ENCODE measurements around the gene FHAD1.

FHAD1 gene

GRCh38 chr1:15402809-15403450 is 155.9 kb downstream of the FHAD1 start:
- peak; percentile 39 for DNase-seq (ENCODE audit: low read depth, low spot score)
- H3K4me3 ChIP-seq (ENCODE audit: low read length) = no peak overlapping the region

GRCh38 chr1:15403962-15404580 is 157.0 kb downstream of the FHAD1 start:
- no peak overlapping the region for H3K4me3 ChIP-seq (ENCODE audit: low read length)
- no peak for DNase-seq (ENCODE audit: low read depth, low spot score)

- H3K4me3 ChIP-seq (ENCODE audit: low read length) = no peak overlapping the region
- DNase-seq (ENCODE audit: low read depth, low spot score) = no peak
Measured at GRCh38 chr1:15405106-15405850, 158.3 kb downstream of the FHAD1 start.

- DNase-seq (ENCODE audit: low read depth, low spot score) = no peak
- no peak overlapping the region for H3K4me3 ChIP-seq (ENCODE audit: low read length)
Measured at GRCh38 chr1:15406614-15407559, 159.9 kb downstream of the FHAD1 start.

GRCh38 chr1:15407580-15407979 is 160.6 kb downstream of the FHAD1 start:
- no peak for DNase-seq (ENCODE audit: low read depth, low spot score)
- no peak overlapping the region for H3K4me3 ChIP-seq (ENCODE audit: low read length)

- no peak for DNase-seq (ENCODE audit: low read depth, low spot score)
- H3K4me3 ChIP-seq (ENCODE audit: low read length) = peak overlapping the region; percentile 73
Measured at GRCh38 chr1:15408890-15409387, 161.9 kb downstream of the FHAD1 start.

- peak within 1 kb of the TSS; percentile 73 for H3K4me3 ChIP-seq (ENCODE audit: low read length)
- DNase-seq (ENCODE audit: low read depth, low spot score) = peak; percentile 72
Measured at GRCh38 chr1:15409388-15410222, 162.6 kb downstream of the FHAD1 start, which contains the start of gene EFHD2. TSS of gene EFHD2 (plus strand) at chr1:15409888. CDS start at chr1:15409972, 84 bp downstream.

GRCh38 chr1:15410223-15410883 is 163.3 kb downstream of the FHAD1 start:
- no peak for DNase-seq (ENCODE audit: low read depth, low spot score)
- H3K4me3 ChIP-seq (ENCODE audit: low read length) = peak overlapping the region; percentile 73

GRCh38 chr1:15410884-15411245 is 163.8 kb downstream of the FHAD1 start:
- peak overlapping the region; percentile 73 for H3K4me3 ChIP-seq (ENCODE audit: low read length)
- DNase-seq (ENCODE audit: low read depth, low spot score) = no peak

GRCh38 chr1:15411593-15412137 is 164.6 kb downstream of the FHAD1 start:
- H3K4me3 ChIP-seq (ENCODE audit: low read length) = peak overlapping the region; percentile 73
- no peak for DNase-seq (ENCODE audit: low read depth, low spot score)

GRCh38 chr1:15412175-15412800 is 165.3 kb downstream of the FHAD1 start:
- no peak for DNase-seq (ENCODE audit: low read depth, low spot score)
- no peak overlapping the region for H3K4me3 ChIP-seq (ENCODE audit: low read length)

- DNase-seq (ENCODE audit: low read depth, low spot score) = no peak
- no peak overlapping the region for H3K4me3 ChIP-seq (ENCODE audit: low read length)
Measured at GRCh38 chr1:15412843-15413242, 165.8 kb downstream of the FHAD1 start.

GRCh38 chr1:15413563-15414444 is 166.8 kb downstream of the FHAD1 start:
- H3K4me3 ChIP-seq (ENCODE audit: low read length) = no peak overlapping the region

GRCh38 chr1:15414445-15414983 is 167.5 kb downstream of the FHAD1 start:
- no peak for DNase-seq (ENCODE audit: low read depth, low spot score)
- H3K4me3 ChIP-seq (ENCODE audit: low read length) = no peak overlapping the region

More at GRCh38 chr1:15413563-15414444, 166.8 kb downstream of the FHAD1 start:
- DNase-seq (ENCODE audit: low read depth, low spot score) = no peak

- peak; percentile 72 for DNase-seq (ENCODE audit: low read depth, low spot score)
- peak overlapping the region; percentile 16 for H3K4me3 ChIP-seq (ENCODE audit: low read length)
Measured at GRCh38 chr1:15417059-15417934, 170.3 kb downstream of the FHAD1 start.

Data from Jurkat, Clone E6-1 (cell line).